Kidney tubule cell (primary cell): Measurements from ENCODE around the gene LCORL.
"Not testable (repeated sequence)": the region's sequence is repeated elsewhere in the genome, so short reads cannot be mapped to it uniquely, and the experiment has no call there.

Experiments
- DNase-seq: peaks from one replicate; pipeline ENCODE4 v3.0.0-alpha.2; 2018; ENCODE audit warnings: low spot score

The LCORL gene

GRCh38 chr4:18021720-18022571, at the start of gene LCORL:
Gene LCORL, minus strand, starts transcription at chr4:18021755. Its CDS starts 4 bp downstream, at chr4:18021751.
- peak; percentile 97 for DNase-seq

- DNase-seq = no peak
Measured at GRCh38 chr4:18069810-18070209, 48.3 kb upstream of the LCORL start.

GRCh38 chr4:18067031-18067430, 45.5 kb upstream of the LCORL start:
- DNase-seq = no peak

GRCh38 chr4:18063079-18063478, 41.5 kb upstream of the LCORL start:
- DNase-seq = no peak

- no peak for DNase-seq
Measured at GRCh38 chr4:18057821-18058533, 36.4 kb upstream of the LCORL start.

GRCh38 chr4:18056030-18056429, 34.5 kb upstream of the LCORL start:
- DNase-seq = no peak

- DNase-seq = peak; percentile 25
Measured at GRCh38 chr4:18052158-18052557, 30.6 kb upstream of the LCORL start.

- DNase-seq = peak; percentile 49
Measured at GRCh38 chr4:18051281-18051680, 29.7 kb upstream of the LCORL start.

- DNase-seq = no peak
Measured at GRCh38 chr4:18050448-18050847, 28.9 kb upstream of the LCORL start.

GRCh38 chr4:18049446-18049845, 27.9 kb upstream of the LCORL start:
- no peak for DNase-seq

GRCh38 chr4:18042754-18043153, 21.2 kb upstream of the LCORL start:
- no peak for DNase-seq

- no peak for DNase-seq
Measured at GRCh38 chr4:18042012-18042411, 20.5 kb upstream of the LCORL start.

GRCh38 chr4:18041114-18041513, 19.6 kb upstream of the LCORL start:
- DNase-seq = no peak

- peak; percentile 38 for DNase-seq
Measured at GRCh38 chr4:18039113-18039512, 17.6 kb upstream of the LCORL start.

- not testable (repeated sequence) for DNase-seq
Measured at GRCh38 chr4:18036369-18036768, 14.8 kb upstream of the LCORL start.

- DNase-seq = no peak
Measured at GRCh38 chr4:18034099-18034498, 12.5 kb upstream of the LCORL start.

- no peak for DNase-seq
Measured at GRCh38 chr4:18033111-18034085, 11.8 kb upstream of the LCORL start.

- DNase-seq = no peak
Measured at GRCh38 chr4:18025288-18025687, 3.7 kb upstream of the LCORL start.

- DNase-seq = no peak
Measured at GRCh38 chr4:18022572-18023050, 1.1 kb upstream of the LCORL start.

GRCh38 chr4:18021470-18021719, 160 bp downstream of the LCORL start:
- DNase-seq = no peak

GRCh38 chr4:18020671-18021469, 685 bp downstream of the LCORL start:
- DNase-seq = peak; percentile 82
